Renal pelvis (tissue), 4 donors: ENCODE results near the gene PLCH1. TPM values are rescaled to one million over a fixed set of nuclear protein-coding genes. Genes with fewer than 3 reads are reported as not detected.

Source experiments
- DNase-seq: peaks from one replicate; pipeline ENCODE4 v3.0.0-alpha.2; 2013
- polyA plus RNA-seq, 3 donors: library from polyadenylated mRNA; unstranded; fragments of 120-200 nt; gene quantifications; one replicate each; pipeline ENCODE4 v1.2.1, GENCODE V29; 2013; ENCODE audit not compliant: insufficient read length in 3 of 3

PLCH1 gene
- polyA plus RNA-seq, 3 donors, result 10.7 to 12.8 (median 12.0) TPM

- DNase-seq, result no peak
These were observed 402.5 kb downstream of the PLCH1 start for GRCh38 chr3:155342344-155342743.

- no peak for DNase-seq
These were observed 405.8 kb downstream of the PLCH1 start for GRCh38 chr3:155339052-155339451.

GRCh38 chr3:155335724-155336354, 409.0 kb downstream of the PLCH1 start:
- DNase-seq, result no peak

GRCh38 chr3:155334914-155335723, 409.8 kb downstream of the PLCH1 start:
- DNase-seq, result no peak

GRCh38 chr3:155334215-155334913, 410.5 kb downstream of the PLCH1 start:
- DNase-seq, result no peak

GRCh38 chr3:155332716-155333115, 412.2 kb downstream of the PLCH1 start:
- no peak for DNase-seq

- no peak for DNase-seq
These were observed 413.8 kb downstream of the PLCH1 start for GRCh38 chr3:155331078-155331477.

- DNase-seq, result no peak
These were observed 414.5 kb downstream of the PLCH1 start for GRCh38 chr3:155330370-155330769.

GRCh38 chr3:155329513-155330048, 415.3 kb downstream of the PLCH1 start:
- DNase-seq, result no peak

GRCh38 chr3:155327871-155328270, 417.0 kb downstream of the PLCH1 start:
- no peak for DNase-seq

- DNase-seq, result no peak
These were observed 417.4 kb downstream of the PLCH1 start for GRCh38 chr3:155327430-155327829.

- DNase-seq, result no peak
These were observed 418.0 kb downstream of the PLCH1 start for GRCh38 chr3:155326901-155327300.

- DNase-seq, result no peak
These were observed 418.6 kb downstream of the PLCH1 start for GRCh38 chr3:155326244-155326643.

Other genes with a start within 250 kb of the PLCH1 start
- 10 to 100 TPM in 2 of 3 donors, 1 to 10 TPM in 1; 7.4 to 12.9 (median 11.6) TPM for gene C3orf33, start 61.2 kb upstream of the PLCH1 start, polyA plus RNA-seq
- 10 to 100 TPM; 37.3 to 44.9 (median 38.0) TPM for gene SLC33A1, start 109.4 kb upstream of the PLCH1 start, polyA plus RNA-seq
- gene GMPS, start 125.6 kb upstream of the PLCH1 start, polyA plus RNA-seq, result 10 to 100 TPM; 56.6 to 62.8 (median 62.3) TPM